HG03520 (cell line): Measurements from ENCODE around the gene ETFA.

Experiments used
- ATAC-seq: cut with Tn5 transposase; IDR thresholded peaks from one replicate; pipeline ENCODE4 v1.9.1; 2021; ENCODE audit warnings: mild to moderate bottlenecking, moderate library complexity; ENCODE audit not compliant: unreplicated experiment

ETFA gene

GRCh38 chr15:76197703-76198455 is 113.4 kb downstream of the ETFA start:
- no peak for ATAC-seq

GRCh38 chr15:76196269-76197231 is 114.7 kb downstream of the ETFA start:
- no peak for ATAC-seq

DNA sequence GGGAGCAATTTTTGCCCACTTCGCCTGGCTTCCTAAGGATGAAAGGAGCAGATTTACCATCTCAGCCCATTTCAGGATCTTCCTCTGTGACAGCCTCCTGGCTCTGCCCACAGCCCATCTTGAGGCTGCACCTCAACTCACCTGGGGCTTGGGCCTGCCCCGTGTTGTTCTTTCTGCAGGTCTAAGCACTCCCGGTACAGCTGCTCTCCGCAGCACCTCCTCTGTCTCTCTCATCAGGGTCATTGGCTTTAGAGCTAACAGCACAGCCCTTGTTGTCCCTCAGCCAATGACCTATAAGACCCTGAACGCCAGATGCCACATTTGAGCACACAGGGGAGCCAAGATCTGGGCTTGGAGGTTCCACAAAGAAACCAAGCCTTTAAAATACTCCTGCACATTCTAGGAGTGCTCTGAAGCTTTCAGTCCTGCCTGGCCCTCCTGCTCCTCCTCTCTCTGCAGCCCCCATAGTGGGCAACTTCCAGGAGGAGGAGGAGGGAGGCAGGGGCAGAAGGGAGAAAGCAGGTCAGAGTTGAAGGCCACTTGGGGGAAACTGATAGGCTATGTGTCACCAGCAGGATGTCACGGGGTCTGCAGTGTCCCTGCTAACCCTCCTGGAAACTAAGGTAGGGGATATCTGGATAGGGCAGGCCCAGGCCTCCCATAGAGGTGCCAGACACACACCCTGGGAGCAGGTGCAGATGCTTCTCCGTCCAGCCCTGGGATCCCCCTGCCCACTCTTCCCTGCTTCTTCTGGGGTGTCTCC is 115.6 kb downstream of the ETFA start:
- no peak for ATAC-seq

DNA sequence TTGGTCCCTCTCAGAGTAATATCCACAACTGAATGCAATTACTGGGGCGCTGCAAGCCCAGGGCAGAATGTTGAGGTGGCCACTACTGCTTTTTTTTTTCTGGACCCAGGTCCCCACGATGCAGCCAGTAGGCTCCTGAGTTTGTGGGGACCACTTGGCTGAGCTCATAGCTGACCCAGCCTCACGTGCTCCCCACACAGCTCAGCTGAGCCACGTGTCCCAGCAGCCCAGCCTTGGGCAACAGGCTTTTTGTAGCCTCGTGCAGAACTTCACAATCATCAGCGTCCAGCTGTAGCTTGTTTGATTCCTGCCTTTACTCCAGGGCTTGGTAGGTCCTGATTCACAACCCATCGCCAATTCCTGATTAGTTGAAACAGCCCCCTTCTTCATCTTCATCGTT is 117.3 kb downstream of the ETFA start:
- no peak for ATAC-seq

DNA sequence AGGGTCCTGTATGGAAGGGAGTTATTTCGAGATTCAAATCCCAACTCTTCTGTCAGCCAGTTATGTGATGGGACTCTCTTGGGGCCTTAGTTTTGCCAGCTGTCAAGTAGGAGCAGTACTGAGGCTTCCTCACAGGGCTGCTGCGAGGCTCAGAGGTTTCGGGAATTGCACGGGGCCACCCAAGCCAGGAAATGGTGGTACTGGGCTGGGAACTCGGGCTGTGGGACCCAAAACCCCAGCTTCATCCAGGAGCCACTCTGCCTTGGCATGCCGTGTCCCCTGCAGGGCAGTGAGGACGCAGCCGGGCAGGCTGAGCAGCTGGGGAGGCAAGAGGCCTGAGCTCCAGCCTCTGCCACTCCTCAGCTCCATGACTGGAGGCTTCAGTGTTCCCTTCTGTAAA is 118.6 kb downstream of the ETFA start:
- ATAC-seq, result no peak

DNA sequence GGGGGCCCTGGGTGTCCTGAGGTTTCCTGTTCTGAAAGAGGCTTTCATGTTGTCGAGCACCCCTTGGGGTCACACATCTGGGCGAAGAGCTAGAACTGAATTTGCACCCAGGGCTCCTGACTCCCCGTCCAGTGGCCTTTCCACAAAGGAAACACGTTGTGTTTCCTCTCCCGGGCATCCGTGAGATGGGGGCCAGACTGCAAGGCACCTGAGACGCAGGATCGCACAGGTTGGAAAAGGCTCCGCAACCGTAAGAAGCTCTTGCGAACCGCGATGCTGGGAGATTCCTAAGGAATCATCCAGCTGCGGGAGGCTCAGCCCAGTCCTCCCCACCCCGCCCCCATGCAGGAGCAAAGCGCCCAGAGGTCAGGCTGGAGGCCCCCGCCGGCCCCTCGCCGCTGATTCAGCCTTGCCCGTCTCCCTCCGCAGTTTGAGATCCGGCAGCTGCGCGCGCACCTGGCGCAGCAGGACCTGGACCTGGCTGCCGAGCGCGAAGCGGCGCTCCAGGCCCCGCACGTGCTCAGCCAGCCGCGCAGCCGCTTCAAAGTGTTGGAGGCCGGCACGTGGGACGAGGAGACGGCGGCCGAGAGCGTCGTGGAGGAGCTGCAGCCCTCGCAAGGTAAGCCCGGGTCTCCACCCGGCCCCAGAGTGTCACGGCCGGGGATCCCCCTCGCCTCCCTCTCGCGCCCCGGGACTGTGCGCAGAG is 119.6 kb downstream of the ETFA start:
- no peak for ATAC-seq

DNA sequence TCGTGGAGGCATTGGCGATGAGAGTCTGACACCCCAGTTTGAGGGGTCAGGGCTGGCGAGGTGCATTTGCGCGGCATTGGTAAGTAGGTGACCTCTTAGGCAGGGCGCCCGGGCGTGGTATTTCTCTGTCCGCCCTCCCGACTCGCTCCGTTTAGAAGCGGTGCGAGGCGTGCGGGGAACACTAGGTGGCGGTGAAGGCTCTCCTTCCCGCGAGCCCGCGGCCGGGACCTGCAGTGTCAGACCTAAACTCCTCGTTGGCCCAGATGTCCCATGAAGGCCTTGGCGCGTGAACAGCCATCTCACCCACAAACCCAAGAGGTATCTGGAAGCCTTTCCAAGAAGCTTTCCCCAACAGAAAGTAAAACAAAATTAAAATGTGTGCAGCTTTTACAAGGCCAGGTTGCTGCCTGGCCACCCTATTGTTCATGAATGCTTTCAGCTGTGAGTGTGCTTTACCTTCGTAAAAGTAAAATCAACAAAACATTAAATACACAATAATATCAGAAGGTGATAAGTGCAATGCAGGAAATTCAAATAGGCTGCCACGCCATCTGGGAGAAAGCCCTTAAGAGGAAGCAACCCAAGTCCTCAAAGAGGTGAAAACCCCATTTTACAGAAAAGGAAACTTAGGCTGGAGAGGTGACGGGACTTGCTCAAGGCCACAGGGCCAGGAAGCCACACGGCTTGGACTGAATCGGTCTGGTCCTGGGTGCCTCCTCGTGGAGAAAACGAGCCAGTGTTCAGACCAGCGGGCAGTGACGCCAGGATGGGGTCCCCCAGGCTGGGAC is 120.3 kb downstream of the ETFA start:
- peak; percentile 84 for ATAC-seq

GRCh38 chr15:76190070-76190564 is 121.2 kb downstream of the ETFA start:
- ATAC-seq, result no peak

- ATAC-seq, result no peak
Observed at GRCh38 chr15:76189106-76189505, 122.2 kb downstream of the ETFA start.

GRCh38 chr15:76187163-76187562 is 124.1 kb downstream of the ETFA start:
- ATAC-seq, result no peak

GRCh38 chr15:76185716-76186115 is 125.6 kb downstream of the ETFA start:
- ATAC-seq, result no peak

DNA sequence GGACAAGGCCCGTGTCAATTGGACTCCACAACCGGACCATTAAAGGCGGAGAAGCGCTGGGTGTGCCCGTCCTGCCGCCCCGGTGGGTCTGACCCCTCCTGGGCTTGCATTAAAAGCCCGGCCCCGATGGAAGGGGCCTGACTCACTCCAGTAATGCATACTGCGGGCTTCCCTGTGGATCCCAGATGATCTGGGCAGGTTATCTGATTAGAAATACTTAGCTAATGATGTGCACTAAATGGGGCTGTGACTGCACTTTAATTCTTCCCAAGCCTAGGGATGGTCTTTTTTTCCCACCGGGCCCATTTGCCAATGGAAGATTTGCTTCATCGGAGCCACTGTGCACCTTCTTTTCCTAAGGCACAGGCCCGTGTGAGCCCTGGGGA is 126.6 kb downstream of the ETFA start:
- ATAC-seq, result no peak

- ATAC-seq, result no peak
Observed at GRCh38 chr15:76183930-76184649, 127.2 kb downstream of the ETFA start.

DNA sequence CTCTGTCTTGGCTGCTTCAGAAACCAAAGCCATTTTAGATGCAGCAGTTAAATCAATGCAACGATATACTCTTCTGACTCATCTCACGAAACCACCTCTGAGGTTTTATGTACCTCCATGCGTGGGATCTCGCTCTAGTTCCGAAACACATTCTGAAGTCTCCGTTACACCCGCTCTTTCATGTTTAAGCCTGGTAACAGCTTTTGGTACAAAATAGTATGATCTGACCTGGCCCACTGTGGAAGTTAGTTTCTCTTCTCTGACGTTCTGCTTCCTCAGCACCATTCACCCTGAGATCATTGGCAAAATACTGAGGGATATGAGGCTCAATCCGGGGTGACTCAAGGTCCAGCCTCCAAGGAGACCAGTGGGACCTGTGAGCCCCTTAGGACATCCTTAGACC is 129.6 kb downstream of the ETFA start:
- ATAC-seq, result peak; percentile 77

GRCh38 chr15:76180321-76180720 is 130.9 kb downstream of the ETFA start:
- ATAC-seq, result no peak

DNA sequence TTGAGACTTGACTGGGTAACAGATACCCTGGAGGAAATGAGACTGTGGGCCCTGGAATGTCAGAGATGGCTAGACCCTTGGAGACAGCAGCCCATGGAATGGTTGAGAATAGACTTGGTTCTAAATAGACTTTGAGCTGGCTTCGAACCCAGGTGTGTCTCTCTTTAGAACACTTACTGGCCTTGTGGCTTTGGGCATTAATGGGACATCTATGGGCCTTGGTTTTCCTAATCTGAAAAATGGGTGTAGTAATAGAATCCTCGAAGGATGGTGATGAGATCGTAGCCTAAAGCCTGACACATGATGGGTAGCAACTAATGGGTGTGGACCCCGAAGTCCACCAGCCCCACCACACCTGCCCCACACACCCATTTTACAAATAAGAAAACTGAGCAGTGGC is 132.2 kb downstream of the ETFA start:
- no peak for ATAC-seq

DNA sequence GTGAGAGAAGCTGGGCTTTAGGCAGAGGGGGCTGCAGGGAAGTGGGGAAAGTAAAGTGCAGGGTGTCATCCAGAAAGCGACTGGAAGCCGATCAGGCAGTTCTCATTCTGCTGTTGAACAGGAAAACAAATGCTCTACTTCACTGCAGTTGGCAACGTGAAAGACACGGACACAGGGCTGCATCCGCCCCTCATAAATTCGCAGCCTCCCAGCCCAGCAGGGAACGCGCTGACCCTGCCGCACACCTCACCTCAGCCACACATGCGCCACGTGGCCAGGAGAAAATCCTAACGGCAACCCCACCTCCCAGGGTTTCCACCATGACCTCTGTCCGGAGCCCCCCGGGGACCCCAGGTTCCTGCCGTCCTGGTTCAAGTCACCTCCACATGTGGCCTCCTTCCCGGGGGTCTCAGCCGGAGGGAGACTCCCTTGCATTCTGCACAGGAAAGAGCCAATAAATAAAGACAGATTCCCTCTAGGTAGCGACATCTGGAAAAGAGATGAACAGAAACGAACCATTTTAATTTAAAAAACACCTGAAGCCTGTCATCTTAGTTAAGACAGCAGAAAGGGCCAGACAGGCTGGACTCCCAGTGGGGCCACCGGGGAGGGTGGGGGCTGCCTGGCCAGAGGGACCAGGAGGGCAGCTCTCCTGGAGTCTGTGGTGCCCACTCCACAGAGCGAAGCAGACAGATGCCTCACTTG is 132.8 kb downstream of the ETFA start:
- ATAC-seq, result no peak

DNA sequence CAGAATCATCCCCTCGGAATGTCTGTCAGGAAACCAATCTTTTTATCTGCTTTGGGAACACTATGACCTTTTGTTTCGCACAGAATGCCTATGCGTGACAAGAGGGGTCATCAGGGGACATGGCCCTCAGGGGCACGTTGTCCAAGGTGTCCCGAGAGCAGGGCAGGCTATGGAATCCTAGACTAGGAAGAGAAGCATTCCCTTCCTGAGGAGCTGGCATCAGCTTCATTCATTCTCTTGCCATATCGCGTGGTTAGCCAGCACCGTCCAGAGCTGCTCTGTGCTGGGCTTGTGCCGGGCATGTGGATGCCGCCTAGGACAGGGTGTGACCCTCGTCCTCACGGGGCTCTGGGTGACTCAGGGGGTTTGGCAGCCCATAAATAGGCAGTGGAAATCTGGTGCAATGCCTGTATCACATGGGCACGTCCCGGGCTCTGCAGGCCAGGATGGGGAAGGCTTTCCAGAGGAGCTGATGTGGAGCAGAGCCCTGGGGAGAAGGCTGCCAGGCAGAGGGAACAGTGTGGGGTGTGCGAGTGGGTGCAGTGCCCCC is 133.7 kb downstream of the ETFA start:
- no peak for ATAC-seq
